Tibial nerve (tissue), 4 donors: ENCODE measurements around the gene PRR15L.

Source experiments
- CTCF ChIP-seq, 5 experiments: fragments of 200-600 bp in 3 of 5; fragments of 450-650 bp in 2 of 5; sonication (generic) in 3 of 5; IDR thresholded peaks; one replicate each; pipeline ENCODE4 v1.5.1; 2016 to 2019; ENCODE audit warnings: antibody characterized with exemption in 5 of 5, mild to moderate bottlenecking in 3 of 5, moderate library complexity in 2 of 5
- EP300 ChIP-seq, 2 donors: sonication (generic); formaldehyde crosslinking; IDR thresholded peaks; one replicate each; pipeline ENCODE4 v1.6.1; 2017; ENCODE audit warnings: antibody characterized with exemption in 2 of 2, mild to moderate bottlenecking in 1 of 2
- POLR2A ChIP-seq, 2 donors: fragments of 450-650 bp; IDR thresholded peaks; one replicate each; pipeline ENCODE4 v1.6.1; 2017; ENCODE audit warnings: antibody characterized with exemption in 2 of 2, mild to moderate bottlenecking in 2 of 2, moderate library complexity in 2 of 2

GRCh38 chr17:47969930-47970724 is 12.4 kb upstream of the PRR15L start:
- TF ChIP-seq CTCF (IDR thresholded peaks at IDR 0.05) (no peak), EP300 (IDR thresholded peaks at IDR 0.05) (no peak), POLR2A (IDR thresholded peaks at IDR 0.05) (no peak)
